ENCODE measurements around the gene AMER3. TPM values are rescaled to one million over a fixed set of nuclear protein-coding genes. Genes with fewer than 3 reads are reported as not detected.
"Not testable (repeated sequence)": the region's sequence is repeated elsewhere in the genome, so short reads cannot be mapped to it uniquely, and the experiment has no call there.

AMER3 gene
- total RNA-seq, 1 donor from 2014 or later: not detected

GRCh38 chr2:130729322-130730299, 25.7 kb upstream of the AMER3 start:
- TF ChIP-seq CTCF (IDR thresholded peaks at IDR 0.05; ENCODE audit: borderline replicate concordance): no peak
- Histone ChIP-seq H3K4me3 (no peak overlapping the region), H3K36me3 (no peaks in the 10 kb centered on the region), H3K27ac (replicated peaks) (no peak overlapping the region), H3K4me1 (peaks cover 22% of the 10 kb centered on the region), H3K27me3 (ENCODE audit: low read depth) (peaks cover 24% of the 10 kb centered on the region), H3K9me3 (replicated peaks) (peaks cover under 1% of the 10 kb centered on the region)
- no peak for DNase-seq
- intact Hi-C loops (cut with micrococcal nuclease): no loop called here

GRCh38 chr2:130732257-130732656, 23.1 kb upstream of the AMER3 start:
- peaks cover 12% of the 10 kb centered on the region for H3K9me3 ChIP-seq (replicated peaks)
- H3K27ac ChIP-seq (replicated peaks); DNase-seq; H3K27me3 ChIP-seq (ENCODE audit: low read depth); intact Hi-C loops (cut with micrococcal nuclease); H3K36me3 ChIP-seq; H3K4me3 ChIP-seq: not testable (repeated sequence)
- H3K4me1 ChIP-seq: peaks cover 11% of the 10 kb centered on the region

- Histone ChIP-seq H3K4me1 (no peaks in the 10 kb centered on the region), H3K27me3 (ENCODE audit: low read depth) (peaks cover 31% of the 10 kb centered on the region), H3K9me3 (replicated peaks) (peaks cover 12% of the 10 kb centered on the region), H3K27ac (replicated peaks) (no peak overlapping the region), H3K4me3 (no peak overlapping the region), H3K36me3 (no peaks in the 10 kb centered on the region)
- no peak for TF ChIP-seq CTCF (IDR thresholded peaks at IDR 0.05; ENCODE audit: borderline replicate concordance)
- no peak for DNase-seq
- intact Hi-C loops (cut with micrococcal nuclease): no loop called here
These were observed 20.1 kb upstream of the AMER3 start for GRCh38 chr2:130735200-130735599.

- no peak for TF ChIP-seq CTCF (IDR thresholded peaks at IDR 0.05; ENCODE audit: borderline replicate concordance)
- peak; percentile 59 for DNase-seq
These were observed 18.9 kb upstream of the AMER3 start for GRCh38 chr2:130736487-130736886.

GRCh38 chr2:130737592-130737991, 17.7 kb upstream of the AMER3 start:
- Histone ChIP-seq H3K27ac (replicated peaks) (no peak overlapping the region), H3K4me3 (no peak overlapping the region), H3K36me3 (no peaks in the 10 kb centered on the region), H3K9me3 (replicated peaks) (peaks cover 12% of the 10 kb centered on the region), H3K27me3 (ENCODE audit: low read depth) (peaks cover 55% of the 10 kb centered on the region), H3K4me1 (no peaks in the 10 kb centered on the region)
- no peak for TF ChIP-seq CTCF (IDR thresholded peaks at IDR 0.05; ENCODE audit: borderline replicate concordance)
- intact Hi-C loops (cut with micrococcal nuclease): no loop called here
- no peak for DNase-seq

More at GRCh38 chr2:130736487-130736886, 18.9 kb upstream of the AMER3 start:
- no peak overlapping the region for H3K27ac ChIP-seq (replicated peaks)
- H3K9me3 ChIP-seq (replicated peaks): peaks cover 12% of the 10 kb centered on the region
- H3K36me3 ChIP-seq: no peaks in the 10 kb centered on the region
- intact Hi-C loops (cut with micrococcal nuclease): no loop called here
- H3K4me1 ChIP-seq: no peaks in the 10 kb centered on the region
- H3K27me3 ChIP-seq (ENCODE audit: low read depth): peaks cover 44% of the 10 kb centered on the region
- no peak overlapping the region for H3K4me3 ChIP-seq

GRCh38 chr2:130740671-130741070, 14.7 kb upstream of the AMER3 start:
- Histone ChIP-seq H3K4me1 (no peaks in the 10 kb centered on the region), H3K27ac (replicated peaks) (no peak overlapping the region), H3K36me3 (no peaks in the 10 kb centered on the region), H3K4me3 (no peak overlapping the region), H3K9me3 (replicated peaks) (peaks cover under 1% of the 10 kb centered on the region), H3K27me3 (ENCODE audit: low read depth) (peaks cover 81% of the 10 kb centered on the region)
- no peak for TF ChIP-seq CTCF (IDR thresholded peaks at IDR 0.05; ENCODE audit: borderline replicate concordance)
- intact Hi-C loops (cut with micrococcal nuclease): no loop called here
- no peak for DNase-seq
